DND-41 (cell line): ENCODE data around the gene MTARC2.
"Not testable (repeated sequence)": the region's sequence is repeated elsewhere in the genome, so short reads cannot be mapped to it uniquely, and the experiment has no call there.

ENCODE experiments used
- ATAC-seq: fragments of 200-7000 bp; cut with Tn5 transposase; 3 replicates; pipeline ENCODE4 v1.9.1; 2021; ENCODE audit warnings: low read depth; ENCODE audit not compliant: insufficient read depth
- DNase-seq: peaks from one replicate; pipeline ENCODE4 v3.0.0-alpha.2; 2020
- H2AFZ ChIP-seq: 2 replicates; pipeline ENCODE4 v1.6.0; 2012; ENCODE audit warnings: low read depth, low read length
- H3K27ac ChIP-seq: 2 replicates; pipeline ENCODE4 v1.5.1; 2012; ENCODE audit warnings: low read length, inconsistent platforms
- H3K27me3 ChIP-seq: fragments of 200-600 bp; sonication (generic); 2 replicates; pipeline ENCODE4 v1.6.0; 2012; ENCODE audit warnings: low read length, mild to moderate bottlenecking, inconsistent platforms; ENCODE audit not compliant: insufficient read depth, poor library complexity
- H3K36me3 ChIP-seq: 2 replicates; pipeline ENCODE4 v1.5.1; 2012; ENCODE audit warnings: low read length, inconsistent platforms; ENCODE audit not compliant: insufficient read depth
- H3K4me1 ChIP-seq: 2 replicates; pipeline ENCODE4 v1.5.1; 2012; ENCODE audit warnings: mild to moderate bottlenecking, low read length; ENCODE audit not compliant: insufficient read depth
- H3K4me2 ChIP-seq: 2 replicates; pipeline ENCODE4 v1.6.0; 2012; ENCODE audit warnings: mild to moderate bottlenecking, moderate library complexity, low read length, inconsistent platforms; ENCODE audit not compliant: insufficient read depth
- H3K4me3 ChIP-seq, 2 experiments: fragments of 200-600 bp in 1 of 2; shearing (Covaris generic) in 1 of 2; 2 replicates each; pipeline ENCODE4 v1.5.1; 2012 to 2016; ENCODE audit warnings: inconsistent platforms in 2 of 2, low read length in 2 of 2, mild to moderate bottlenecking in 2 of 2, low read depth in 1 of 2, moderate library complexity in 1 of 2
- H3K79me2 ChIP-seq: 2 replicates; pipeline ENCODE4 v1.6.0; 2012; ENCODE audit warnings: low read length, inconsistent platforms; ENCODE audit not compliant: insufficient read depth
- H3K9ac ChIP-seq: 2 replicates; pipeline ENCODE4 v1.6.0; 2012; ENCODE audit warnings: low read depth, mild to moderate bottlenecking, inconsistent platforms, low read length, moderate library complexity
- H3K9me3 ChIP-seq: 2 replicates; pipeline ENCODE4 v1.5.1; 2012; ENCODE audit warnings: low read length, moderate library complexity, mild to moderate bottlenecking, inconsistent platforms; ENCODE audit not compliant: insufficient read depth, severe bottlenecking
- H4K20me1 ChIP-seq: 2 replicates; pipeline ENCODE4 v1.6.0; 2012; ENCODE audit warnings: low read length; ENCODE audit not compliant: insufficient read depth
- EZH2 ChIP-seq: IDR thresholded peaks from 3 replicates; pipeline ENCODE4 v1.6.1; 2012; ENCODE audit warnings: borderline replicate concordance, low read depth, mild to moderate bottlenecking, moderate library complexity, low read length, inconsistent platforms; ENCODE audit not compliant: severe bottlenecking
- TF ChIP-seq, protein P1 (sequence below): IDR thresholded peaks from 2 replicates; pipeline ENCODE4 v1.5.1; 2012; ENCODE audit warnings: borderline replicate concordance, low read length, moderate library complexity, mild to moderate bottlenecking; ENCODE audit not compliant: poor library complexity, severe bottlenecking; ENCODE audit errors: extremely low read depth

MTARC2 gene

GRCh38 chr1:220734571-220735326, 13.4 kb upstream of the MTARC2 start:
- Histone ChIP-seq H3K9ac (no peak overlapping the region), H3K27me3 (no peaks in the 10 kb centered on the region), H3K4me3 (no peak overlapping the region), H3K4me2 (no peak overlapping the region), H2AFZ (no peak overlapping the region), H4K20me1 (no peaks in the 10 kb centered on the region), H3K36me3 (no peaks in the 10 kb centered on the region), H3K27ac (no peak overlapping the region), H3K79me2 (no peaks in the 10 kb centered on the region), H3K9me3 (no peaks in the 10 kb centered on the region), H3K4me1 (peaks cover 7% of the 10 kb centered on the region)
- TF ChIP-seq EZH2: no peak
- TF ChIP-seq, protein P1, sequence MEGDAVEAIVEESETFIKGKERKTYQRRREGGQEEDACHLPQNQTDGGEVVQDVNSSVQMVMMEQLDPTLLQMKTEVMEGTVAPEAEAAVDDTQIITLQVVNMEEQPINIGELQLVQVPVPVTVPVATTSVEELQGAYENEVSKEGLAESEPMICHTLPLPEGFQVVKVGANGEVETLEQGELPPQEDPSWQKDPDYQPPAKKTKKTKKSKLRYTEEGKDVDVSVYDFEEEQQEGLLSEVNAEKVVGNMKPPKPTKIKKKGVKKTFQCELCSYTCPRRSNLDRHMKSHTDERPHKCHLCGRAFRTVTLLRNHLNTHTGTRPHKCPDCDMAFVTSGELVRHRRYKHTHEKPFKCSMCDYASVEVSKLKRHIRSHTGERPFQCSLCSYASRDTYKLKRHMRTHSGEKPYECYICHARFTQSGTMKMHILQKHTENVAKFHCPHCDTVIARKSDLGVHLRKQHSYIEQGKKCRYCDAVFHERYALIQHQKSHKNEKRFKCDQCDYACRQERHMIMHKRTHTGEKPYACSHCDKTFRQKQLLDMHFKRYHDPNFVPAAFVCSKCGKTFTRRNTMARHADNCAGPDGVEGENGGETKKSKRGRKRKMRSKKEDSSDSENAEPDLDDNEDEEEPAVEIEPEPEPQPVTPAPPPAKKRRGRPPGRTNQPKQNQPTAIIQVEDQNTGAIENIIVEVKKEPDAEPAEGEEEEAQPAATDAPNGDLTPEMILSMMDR: no peak
- ATAC-seq (no peak), DNase-seq (no peak)

DNA sequence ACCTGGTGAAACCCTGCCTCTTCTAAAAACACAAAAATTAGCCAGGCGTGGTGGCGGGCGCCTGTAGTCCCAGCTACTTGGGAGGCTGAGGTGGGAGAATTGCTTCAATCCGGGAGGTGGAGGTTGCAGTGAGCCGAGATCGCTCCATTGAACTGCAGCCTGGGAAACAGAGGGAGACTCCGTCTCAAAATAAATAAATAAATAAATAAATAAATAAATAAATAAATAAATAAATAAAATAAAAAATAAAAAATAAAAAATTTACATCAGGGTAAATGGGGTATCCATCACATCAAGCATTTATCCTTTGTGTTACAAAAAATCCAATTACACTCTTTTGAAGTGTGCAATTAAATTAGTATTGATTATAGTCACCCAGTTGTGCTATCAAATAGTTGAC, 11.8 kb upstream of the MTARC2 start:
- not testable (repeated sequence) for H3K4me3 ChIP-seq, DNase-seq, H2AFZ ChIP-seq, H3K4me1 ChIP-seq, H4K20me1 ChIP-seq, H3K9me3 ChIP-seq, H3K4me2 ChIP-seq, H3K36me3 ChIP-seq, ATAC-seq, H3K27me3 ChIP-seq, H3K79me2 ChIP-seq, H3K27ac ChIP-seq, H3K9ac ChIP-seq

GRCh38 chr1:220741349-220741748, 6.8 kb upstream of the MTARC2 start:
- H2AFZ ChIP-seq: no peak overlapping the region

DNA sequence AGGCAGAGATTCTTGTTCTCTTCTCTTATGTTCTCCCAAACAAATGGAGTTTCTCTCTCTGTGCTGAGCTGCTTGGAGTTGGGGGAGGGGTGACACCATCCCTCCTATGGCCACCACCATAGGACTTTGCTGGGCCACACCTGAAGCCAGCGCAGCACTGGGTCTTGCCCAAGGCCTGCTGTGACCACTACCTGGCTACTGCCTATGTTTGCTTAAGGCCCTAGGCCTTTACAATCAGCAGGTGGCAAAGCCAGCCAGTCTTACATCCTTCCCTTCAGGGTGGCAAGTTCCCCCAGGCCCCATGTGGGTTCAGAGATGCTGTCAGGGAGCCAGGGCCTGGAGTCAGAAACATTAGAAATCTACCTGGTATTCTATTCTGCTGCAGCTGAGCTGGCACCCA, 6.3 kb upstream of the MTARC2 start:
- Histone ChIP-seq H3K9ac (no peak overlapping the region), H3K4me1 (no peaks in the 10 kb centered on the region), H4K20me1 (no peaks in the 10 kb centered on the region), H3K27me3 (no peaks in the 10 kb centered on the region), H2AFZ (no peak overlapping the region), H3K4me3 (no peak overlapping the region), H3K79me2 (no peaks in the 10 kb centered on the region), H3K27ac (no peak overlapping the region), H3K36me3 (no peaks in the 10 kb centered on the region), H3K9me3 (no peaks in the 10 kb centered on the region), H3K4me2 (no peak overlapping the region)
- no peak for DNase-seq
- no peak for ATAC-seq
- TF ChIP-seq EZH2: no peak
- TF ChIP-seq, protein P1: no peak

More at GRCh38 chr1:220741349-220741748, 6.8 kb upstream of the MTARC2 start:
- Histone ChIP-seq H3K4me2 (no peak overlapping the region), H3K27ac (no peak overlapping the region), H3K4me3 (no peak overlapping the region), H3K27me3 (no peaks in the 10 kb centered on the region), H4K20me1 (no peaks in the 10 kb centered on the region), H3K4me1 (no peaks in the 10 kb centered on the region), H3K9me3 (no peaks in the 10 kb centered on the region), H3K79me2 (no peaks in the 10 kb centered on the region), H3K36me3 (no peaks in the 10 kb centered on the region), H3K9ac (no peak overlapping the region)
- DNase-seq (no peak), ATAC-seq (no peak)
- TF ChIP-seq EZH2: no peak
- TF ChIP-seq, protein P1: no peak
